HG03097 (cell line): Measurements from ENCODE around the gene KLK10.
"Not testable (repeated sequence)": the region's sequence is repeated elsewhere in the genome, so short reads cannot be mapped to it uniquely, and the experiment has no call there.

Experiments used
- ATAC-seq: cut with Tn5 transposase; IDR thresholded peaks from one replicate; pipeline ENCODE4 v1.9.1; 2021; ENCODE audit not compliant: unreplicated experiment, low FRiP score

KLK10 gene

GRCh38 chr19:51003316-51003715 lies 16.2 kb downstream of the KLK10 start:
- no peak for ATAC-seq

GRCh38 chr19:51002542-51003311 lies 16.8 kb downstream of the KLK10 start:
- ATAC-seq, result no peak

- no peak for ATAC-seq
These were observed 17.4 kb downstream of the KLK10 start for GRCh38 chr19:51002089-51002532.

GRCh38 chr19:51001515-51001914 lies 18.0 kb downstream of the KLK10 start, which contains the start of gene KLK8:
KLK8 (minus strand) TSS chr19:51001604; CDS start chr19:51001167, 437 bp downstream.
- no peak for ATAC-seq

- no peak for ATAC-seq
These were observed 18.5 kb downstream of the KLK10 start for GRCh38 chr19:51000981-51001380.

GRCh38 chr19:51000426-51000825 lies 19.1 kb downstream of the KLK10 start:
- no peak for ATAC-seq

- ATAC-seq, result no peak
These were observed 20.8 kb downstream of the KLK10 start for GRCh38 chr19:50998686-50999085.

- ATAC-seq, result no peak
These were observed 21.4 kb downstream of the KLK10 start for GRCh38 chr19:50998061-50998460.

GRCh38 chr19:50994129-50994528 lies 25.4 kb downstream of the KLK10 start:
- no peak for ATAC-seq

GRCh38 chr19:50992666-50993035 lies 26.9 kb downstream of the KLK10 start:
- ATAC-seq, result no peak

- not testable (repeated sequence) for ATAC-seq
These were observed 35.1 kb downstream of the KLK10 start for GRCh38 chr19:50984416-50984815.

GRCh38 chr19:50983625-50984292 lies 35.8 kb downstream of the KLK10 start, which contains the start of gene KLK7:
KLK7 (minus strand) TSS chr19:50983917; CDS start chr19:50982399, 1,518 bp downstream.
- ATAC-seq, result no peak

- ATAC-seq, result no peak
These were observed 37.3 kb downstream of the KLK10 start for GRCh38 chr19:50982186-50982585.

- ATAC-seq, result no peak
These were observed 37.8 kb downstream of the KLK10 start for GRCh38 chr19:50981587-50982146.

- no peak for ATAC-seq
These were observed 39.3 kb downstream of the KLK10 start for GRCh38 chr19:50980208-50980607.

- no peak for ATAC-seq
These were observed 39.8 kb downstream of the KLK10 start for GRCh38 chr19:50979758-50980157.

- no peak for ATAC-seq
These were observed 40.6 kb downstream of the KLK10 start for GRCh38 chr19:50978772-50979390.

GRCh38 chr19:50977626-50978025 lies 41.9 kb downstream of the KLK10 start:
- no peak for ATAC-seq

GRCh38 chr19:50975766-50976165 lies 43.7 kb downstream of the KLK10 start:
- ATAC-seq, result no peak

- ATAC-seq, result no peak
These were observed 44.6 kb downstream of the KLK10 start for GRCh38 chr19:50974702-50975556.
